Cerebellar nuclear complex (tissue), 1 donor: ENCODE results near the gene MRPL37.
"Not testable (repeated sequence)": the region's sequence is repeated elsewhere in the genome, so short reads cannot be mapped to it uniquely, and the experiment has no call there.

ENCODE experiments used
- DNase-seq, 2 experiments: peaks; one replicate each; lab custom pipeline; 2025; lab: John Stamatoyannopoulos, UW

MRPL37 gene

DNA sequence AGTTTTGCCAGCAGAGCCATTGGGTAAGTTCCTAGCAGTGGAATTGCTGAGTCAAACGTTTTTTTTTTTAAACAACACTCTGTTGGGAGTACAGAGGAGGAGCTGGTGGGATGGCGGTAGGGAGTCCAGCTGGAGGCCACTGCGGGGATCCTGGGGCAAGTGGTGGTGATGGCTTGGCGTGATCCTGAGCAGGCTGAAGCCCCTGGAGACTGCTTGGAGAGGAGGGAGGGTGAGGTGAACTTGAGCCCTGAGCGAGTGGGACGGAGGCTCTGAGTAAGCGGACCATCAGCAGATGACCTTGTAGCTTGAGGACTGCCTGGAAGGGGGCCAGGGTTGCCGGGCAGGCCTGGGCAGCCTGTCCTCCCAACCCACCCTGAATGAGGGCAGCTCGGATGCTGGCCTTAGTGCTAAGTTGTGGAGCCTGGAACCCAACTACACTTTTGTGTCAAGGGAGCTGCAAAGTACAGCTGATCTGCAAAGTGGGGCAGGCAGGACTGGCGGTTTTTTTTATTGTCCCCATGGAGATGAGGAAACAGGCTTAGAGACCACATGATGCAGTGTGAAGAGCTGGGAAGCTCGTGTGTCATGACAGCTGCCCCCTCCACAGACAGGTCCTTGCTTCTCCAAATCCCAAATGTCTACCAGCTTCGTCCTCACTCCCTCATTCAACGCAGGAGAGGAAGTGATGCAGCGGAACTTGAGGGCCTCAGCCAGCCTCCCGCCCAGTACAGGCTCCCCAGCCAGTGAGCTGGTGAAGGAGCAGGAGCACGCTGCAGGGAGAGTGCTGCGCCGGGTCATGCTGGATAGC, 20.2 kb downstream of the MRPL37 start:
- DNase-seq, result no peak

DNA sequence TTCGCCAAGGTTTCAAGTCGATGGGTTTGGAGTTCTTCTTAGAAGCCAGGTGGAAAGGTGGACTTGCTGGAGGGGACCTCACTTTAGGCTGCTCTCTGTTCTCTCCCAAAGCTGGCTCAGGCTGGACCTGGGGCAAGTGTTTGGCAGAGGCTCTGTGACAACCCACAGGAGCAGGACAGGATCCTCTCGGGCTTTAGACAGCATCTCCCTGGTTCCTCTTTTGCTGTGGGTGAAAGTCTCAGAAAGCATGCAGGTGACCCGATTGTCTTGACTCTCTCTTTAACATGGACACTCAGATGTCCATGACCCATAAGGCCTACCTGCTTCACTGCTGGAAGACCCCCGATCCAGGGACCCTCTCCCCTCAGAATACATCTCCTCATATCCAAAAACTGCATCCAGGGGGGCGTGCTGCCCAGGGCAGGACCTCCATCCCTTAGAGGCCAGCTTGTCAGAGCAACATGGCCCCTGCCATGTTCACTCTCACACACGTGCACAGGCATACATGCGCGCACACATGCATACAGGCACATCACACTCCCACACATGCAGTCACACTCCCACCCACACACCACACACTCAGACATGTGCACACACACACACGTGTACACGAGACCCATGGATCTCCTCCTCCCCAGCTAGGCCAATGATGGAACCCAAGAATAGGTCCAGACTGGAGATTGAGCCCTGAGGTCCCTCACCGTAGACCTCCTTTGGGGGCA, 21.3 kb downstream of the MRPL37 start:
- DNase-seq, result no peak

DNA sequence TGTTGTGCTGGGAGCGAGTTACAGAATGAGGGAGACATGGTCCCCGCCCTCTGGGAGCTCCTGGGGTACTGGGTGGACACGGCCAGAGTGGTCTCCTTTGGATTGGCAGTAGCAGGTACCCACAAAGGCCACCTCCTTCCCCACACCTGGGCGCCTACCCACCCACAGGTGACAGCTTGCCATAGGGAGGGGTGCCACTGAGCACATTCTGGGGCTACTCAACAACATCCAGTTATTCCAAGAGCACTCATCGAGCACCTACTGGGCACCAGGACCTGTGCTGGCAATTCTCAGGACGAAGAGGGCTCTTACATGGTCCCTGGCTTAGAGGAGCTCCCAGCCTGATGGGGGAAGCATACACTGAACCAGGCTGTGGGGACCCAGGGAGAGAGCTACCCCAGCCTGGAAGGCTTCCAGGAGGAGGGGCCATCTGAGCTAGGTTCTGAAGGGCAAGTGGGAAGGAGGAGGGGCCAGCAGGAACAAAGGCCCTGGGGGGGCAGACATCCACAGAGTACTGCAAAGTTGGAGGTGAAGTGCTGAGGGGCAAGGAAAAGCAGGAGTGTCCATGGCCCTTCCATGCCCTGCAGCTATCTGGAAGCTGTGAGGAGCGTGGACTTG, 22.0 kb downstream of the MRPL37 start:
- no peak for DNase-seq

DNA sequence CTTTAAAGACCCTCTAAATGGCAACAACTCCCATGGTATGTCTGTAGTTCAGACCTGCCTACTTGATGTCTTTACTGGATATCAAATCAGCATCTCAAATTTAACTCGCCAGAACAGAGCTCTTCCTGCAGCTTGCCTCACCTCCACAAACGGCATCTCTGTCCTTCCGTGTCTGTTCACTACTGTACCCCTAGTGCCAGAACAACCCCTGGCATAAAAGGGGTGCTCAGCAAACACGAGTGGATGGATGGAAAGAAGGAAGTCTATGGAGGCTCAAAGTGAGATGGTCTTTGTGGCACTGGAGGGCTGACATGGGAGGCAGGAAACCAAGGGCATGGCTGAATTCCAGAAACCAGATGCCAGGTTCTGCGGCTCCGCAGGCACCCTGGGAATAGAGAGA, 22.7 kb downstream of the MRPL37 start:
- no peak for DNase-seq

DNA sequence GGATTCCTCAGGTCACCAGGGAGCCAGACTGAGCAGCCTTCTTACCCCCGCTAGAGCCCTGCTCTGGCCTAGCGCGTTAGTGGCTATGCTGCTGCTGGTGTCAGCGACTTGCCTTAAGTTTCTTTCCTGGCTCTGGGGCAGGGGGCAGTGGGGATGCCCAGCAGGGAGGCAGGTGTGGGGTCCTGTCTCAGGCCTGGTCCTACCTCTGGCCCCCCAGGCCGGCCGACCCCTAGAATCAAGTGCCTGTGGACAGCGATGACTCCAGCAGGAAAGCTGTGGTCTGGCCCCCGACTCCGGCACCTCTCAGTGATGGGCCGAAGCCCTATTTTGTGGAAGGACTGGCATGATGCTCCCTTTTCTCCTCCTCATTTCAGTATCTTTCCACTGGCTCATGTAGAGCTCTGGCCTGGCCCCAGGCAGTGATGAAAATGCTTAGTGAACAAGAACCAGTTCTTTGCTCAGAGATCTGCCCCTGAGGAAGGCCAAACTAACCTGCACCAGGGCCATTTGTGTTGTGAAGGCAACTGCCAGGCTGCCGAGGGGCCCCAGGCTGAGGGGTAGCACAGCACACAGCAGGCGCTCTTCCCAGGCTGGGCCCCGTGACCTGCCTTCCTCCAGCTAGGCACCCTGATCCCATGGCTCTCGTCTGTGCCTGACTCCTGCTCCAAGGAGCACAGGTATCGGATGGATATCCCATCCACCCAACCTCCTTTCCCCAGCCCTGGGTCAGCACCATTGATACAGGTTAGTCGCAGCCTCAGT, 23.7 kb downstream of the MRPL37 start:
- no peak for DNase-seq

DNA sequence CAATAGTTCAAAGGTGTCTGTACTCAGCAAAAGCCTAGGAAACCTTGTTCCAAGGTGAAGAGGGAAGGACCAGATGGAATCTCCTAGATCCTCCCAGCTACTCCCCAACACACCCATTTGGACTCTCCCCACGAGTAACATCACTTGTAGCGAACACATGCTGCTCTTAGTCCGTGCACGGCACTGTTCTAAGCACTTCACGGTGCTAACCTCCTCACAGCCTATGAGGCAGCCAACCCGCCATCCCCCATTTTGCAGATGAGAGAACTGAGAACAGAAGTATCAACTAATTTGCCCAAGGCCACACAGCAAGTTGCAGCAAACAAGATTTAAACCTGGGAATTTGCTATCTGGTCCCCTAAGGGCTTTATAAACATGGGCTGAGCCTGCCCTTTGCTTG, 24.3 kb downstream of the MRPL37 start:
- DNase-seq, result no peak

DNA sequence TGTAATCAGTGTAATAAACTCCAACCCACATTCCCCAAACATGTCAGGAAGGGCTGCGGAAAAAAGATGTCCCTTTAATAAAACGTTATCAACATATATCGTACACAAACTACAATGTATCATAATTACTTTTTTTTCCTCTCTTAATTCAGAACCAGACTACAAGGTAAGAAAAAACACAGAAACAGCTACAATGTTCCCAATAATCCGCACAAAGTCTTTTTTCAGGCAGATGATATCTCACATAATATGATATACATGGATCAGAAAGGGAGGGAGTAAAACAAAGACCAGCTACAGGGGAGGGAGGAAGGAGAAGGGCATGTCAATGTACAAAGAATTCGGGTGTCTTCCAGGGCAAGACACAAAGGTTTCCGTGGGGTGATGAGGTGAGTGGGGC, 25.4 kb downstream of the MRPL37 start:
- no peak for DNase-seq

DNA sequence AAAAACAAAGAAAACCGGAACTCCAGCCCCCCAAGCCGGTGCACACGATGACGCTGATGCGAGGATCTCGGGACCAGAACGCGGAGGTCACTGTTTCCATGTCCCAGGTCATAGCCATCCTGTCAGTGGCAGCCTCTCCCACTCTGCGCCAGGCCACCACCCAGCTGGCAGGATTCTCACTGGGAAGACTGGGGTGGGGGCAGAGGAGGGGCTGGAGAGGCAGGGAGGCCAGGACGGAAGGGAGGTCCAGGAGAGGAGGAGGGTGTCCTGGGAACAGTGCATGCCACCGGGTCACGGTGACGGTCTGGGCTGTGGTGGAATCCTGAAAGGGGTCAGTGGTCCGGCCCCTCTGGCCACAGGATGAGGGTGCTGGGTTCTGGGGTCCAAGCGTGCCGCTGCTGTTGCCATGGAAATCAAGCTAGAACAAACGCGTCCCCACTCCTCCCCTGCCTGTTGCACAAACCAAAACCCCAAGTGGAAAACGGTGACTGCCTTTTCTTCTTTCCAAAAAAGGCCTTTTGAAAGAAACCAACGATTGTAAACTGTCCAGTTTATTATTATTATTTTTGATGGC, 26.1 kb downstream of the MRPL37 start:
- DNase-seq, result no peak

DNA sequence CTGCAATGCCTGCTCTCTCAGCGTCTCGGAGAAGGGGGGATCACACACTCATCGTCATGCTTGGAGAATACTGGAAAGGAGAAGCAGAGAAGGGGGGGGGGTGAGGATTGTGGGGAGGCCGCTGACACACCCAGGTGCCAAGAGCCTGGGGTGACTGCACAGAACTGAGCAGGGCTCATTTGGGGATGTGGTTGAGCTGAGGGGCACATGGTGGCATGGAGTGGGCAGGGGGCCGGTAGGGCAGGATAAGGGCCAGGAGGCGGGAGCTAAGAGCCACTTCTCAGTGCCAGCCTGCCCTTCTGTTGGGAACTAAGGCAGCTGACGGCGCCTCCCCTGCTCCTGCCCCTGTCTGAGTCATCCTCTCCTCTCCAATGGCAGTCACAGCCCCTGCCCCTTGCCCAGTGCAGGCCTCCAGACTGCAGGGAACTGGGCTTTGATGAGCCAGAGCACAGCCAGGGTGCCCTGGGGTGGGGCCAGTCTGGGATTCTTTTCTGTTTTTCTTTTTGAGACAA, 27.2 kb downstream of the MRPL37 start:
- DNase-seq, result no peak

DNA sequence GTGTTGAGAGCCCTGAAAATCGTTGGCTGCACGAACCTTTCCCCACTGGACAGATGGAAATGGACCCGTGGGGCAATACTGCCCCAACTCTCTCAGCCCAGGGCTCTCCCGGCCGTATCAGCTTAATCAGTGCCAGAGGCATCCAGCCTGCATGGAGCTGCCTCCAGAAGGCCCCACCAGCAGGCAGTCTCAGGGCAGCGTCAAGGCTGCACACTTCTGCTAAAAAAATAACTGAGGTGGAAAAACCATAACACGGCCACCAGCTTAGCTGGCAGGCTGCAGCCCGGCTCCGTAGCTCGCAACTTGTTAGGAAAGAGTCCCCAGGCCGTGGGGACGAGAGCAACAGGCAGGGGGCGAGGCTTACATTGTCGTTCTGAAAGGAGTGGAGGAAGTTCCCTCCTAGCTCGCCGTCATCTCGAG, 27.9 kb downstream of the MRPL37 start:
- peak in 1 of 2 experiments; percentile 31 for DNase-seq

DNA sequence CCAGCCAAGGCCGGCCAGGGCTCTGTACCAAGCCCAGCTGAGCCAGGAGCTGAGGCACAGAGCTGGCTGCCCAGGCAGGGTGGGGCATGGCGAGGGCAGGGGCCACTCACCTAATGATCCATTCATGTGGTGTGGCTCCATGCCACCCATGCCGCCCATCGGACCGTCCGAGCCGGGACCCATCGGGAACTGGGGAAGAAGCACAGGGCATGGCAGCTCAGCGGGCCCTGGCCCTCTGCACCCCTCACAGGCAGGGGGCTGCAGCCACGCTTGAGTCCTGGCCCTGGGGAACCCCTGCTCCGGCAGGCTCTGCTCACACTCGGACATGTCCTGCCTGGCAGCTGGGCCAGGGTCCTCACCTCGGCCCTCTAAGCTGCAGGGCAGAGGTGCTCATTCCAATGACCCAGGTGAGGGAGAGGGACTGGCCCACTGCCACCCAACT, 28.7 kb downstream of the MRPL37 start:
- no peak for DNase-seq

DNA sequence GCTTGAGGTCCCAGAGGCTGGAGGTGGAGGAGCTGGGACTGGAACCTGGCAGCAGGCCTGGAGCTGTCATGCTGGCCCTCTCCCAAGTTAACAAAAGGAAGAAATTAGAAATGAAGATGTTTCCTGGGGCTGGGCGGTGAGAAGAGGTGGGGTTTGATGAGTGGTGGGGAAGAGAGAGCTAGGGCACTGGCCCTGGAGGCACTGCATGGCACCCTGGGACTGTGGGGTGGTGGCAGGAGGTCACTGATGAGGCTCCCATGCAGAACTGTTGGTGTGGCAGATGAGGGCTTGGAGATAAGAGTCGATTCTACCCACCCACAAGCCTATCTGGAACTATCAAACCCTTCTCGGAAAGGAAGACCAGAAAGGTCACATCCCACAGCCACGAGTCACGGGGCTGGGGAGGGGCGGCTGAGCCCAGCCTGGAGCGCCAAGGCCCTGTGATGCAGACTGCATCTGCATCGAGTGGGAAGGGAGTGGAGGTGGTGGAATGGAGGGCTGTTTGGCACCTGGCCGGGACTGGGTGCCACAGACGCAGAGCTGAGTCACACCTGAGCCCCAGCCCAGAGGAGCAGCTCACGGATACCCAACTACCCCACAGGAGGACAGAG, 29.4 kb downstream of the MRPL37 start:
- DNase-seq, result no peak

DNA sequence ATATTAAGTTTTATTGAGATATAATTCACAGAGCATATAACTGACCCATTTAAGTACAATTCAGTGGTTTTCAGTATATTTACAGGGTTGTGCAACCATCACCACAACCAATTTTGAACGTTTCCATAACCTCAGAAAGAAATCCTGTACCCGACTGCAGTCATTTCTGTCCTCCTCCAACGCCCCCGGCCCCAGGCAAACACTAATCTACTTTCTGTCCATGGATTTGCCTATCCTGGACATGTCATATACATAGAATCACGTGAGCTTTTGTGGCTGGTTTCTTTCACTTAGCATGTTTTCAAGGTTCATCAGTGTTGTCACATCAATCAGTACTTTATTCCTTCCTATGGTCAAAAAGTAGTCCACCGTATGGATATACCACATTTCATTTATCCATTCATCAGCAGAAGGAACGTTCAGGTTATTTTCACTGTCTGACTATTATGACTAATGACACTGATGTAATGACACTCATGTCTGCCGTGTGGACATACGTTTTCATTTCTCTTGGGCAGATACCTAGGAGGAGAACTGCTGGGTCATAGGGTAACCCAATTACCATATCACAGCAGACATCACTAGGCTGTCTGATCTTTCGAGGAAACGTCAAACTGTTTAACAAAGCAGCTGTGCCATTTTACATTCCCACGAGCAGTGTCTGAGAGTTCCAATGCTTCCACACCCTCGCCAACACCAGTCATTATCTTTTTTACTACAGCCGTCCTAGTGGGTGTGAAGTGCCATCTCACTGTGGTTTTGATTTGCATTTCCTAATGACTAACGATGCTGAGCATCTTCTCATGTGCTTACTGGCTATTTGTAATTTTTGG, 30.8 kb downstream of the MRPL37 start:
- DNase-seq, result no peak

DNA sequence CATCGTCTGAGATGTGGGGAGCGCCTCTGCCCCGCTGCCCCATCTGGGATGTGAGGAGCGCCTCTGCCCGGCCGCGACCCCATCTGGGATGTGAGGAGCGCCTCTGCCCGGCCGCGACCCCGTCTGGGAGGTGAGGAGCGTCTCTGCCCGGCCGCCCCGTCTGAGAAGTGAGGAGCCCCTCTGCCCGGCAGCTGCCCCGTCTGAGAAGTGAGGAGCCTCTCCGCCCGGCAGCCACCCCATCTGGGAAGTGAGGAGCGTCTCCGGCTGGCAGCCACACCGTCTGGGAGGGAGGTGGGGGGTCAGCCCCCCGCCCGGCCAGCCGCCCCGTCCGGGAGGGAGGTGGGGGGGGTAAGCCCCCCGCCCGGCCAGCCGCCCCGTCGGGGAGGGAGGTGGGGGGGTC, 33.2 kb downstream of the MRPL37 start:
- DNase-seq, result not testable (repeated sequence)

DNA sequence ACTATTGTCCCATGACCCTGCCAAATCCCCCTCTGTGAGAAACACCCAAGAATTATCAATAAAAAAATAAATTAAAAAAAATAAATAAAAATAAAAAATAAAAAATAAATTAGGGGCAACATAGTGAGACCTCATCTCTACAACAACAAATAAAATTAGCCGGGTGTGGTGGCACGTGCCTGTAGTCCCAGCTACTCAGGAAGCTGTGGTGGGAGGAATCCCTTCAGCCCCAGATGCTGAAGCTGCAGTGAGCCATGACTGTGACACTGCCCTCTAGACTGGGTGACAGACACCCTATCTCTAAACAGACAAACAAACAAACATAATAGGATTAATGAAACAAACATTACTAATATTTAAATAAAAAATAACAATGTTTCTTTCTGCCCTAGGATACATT, 34.3 kb downstream of the MRPL37 start:
- no peak for DNase-seq

DNA sequence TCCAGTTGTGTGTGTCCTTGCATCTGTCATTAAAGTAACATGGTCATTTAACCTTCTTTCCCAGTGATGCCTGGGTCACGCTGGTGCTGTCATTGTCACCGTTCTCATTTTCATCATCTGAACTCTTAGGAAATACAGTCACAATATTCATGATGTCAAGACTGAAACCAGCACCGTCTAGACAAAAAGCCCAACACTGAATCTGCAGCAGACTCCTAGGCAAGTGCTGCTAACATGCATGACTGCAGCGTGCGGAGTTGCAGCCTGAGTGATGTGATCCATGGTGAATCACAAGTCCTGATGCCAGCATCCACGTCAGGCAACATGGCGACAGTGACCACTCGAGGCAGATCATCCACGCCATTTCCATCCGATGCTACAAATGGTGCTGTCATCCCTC, 37.6 kb downstream of the MRPL37 start:
- DNase-seq, result no peak

DNA sequence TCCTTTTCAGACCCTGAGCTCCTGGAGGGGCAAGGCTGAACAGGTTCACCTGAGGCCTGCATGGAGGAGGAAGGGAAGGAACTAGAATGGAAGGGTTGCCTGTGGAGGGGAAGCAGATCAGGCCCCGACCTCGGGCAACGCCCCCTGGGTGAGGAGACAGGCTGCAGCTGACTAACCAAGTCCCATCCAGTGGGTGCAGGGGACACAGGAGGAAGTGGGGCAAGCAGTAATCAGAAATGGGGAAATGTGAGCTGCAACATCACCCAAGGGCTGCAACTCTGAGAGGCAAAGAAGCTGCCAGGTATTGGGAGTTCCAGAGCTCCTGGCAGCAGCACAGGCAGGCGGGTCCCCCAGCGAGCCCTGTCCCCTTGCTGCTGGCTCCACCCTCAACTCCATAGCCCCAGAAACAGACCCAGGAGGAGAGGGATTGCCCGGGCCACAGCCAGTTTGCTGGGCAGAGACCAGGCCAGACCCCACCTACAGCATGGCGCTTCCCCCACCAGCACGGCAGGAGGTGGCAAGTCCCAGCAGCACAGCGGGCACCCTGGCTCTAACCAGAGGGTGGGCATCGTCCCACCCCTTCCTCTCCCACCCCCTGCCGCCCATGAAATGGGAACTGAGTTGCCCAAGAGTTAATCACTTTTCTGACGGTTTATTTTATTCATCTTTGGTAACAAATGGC, 38.5 kb downstream of the MRPL37 start:
- no peak for DNase-seq

DNA sequence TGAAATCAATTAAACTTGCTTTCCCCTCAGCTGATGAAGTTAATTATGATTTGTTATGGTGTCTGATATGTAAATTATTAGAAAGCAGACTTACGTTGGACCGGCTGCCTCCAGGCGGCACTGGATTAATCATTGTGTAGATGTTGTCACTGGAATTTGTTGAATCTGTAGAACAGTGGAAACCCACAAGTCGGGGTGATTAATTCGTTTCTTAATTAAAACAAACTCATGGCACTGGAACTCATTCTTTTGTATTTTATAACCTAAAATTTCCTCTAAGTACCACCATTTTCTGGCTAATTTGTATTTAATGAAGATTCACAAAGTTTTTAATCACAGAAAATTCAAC, 39.0 kb downstream of the MRPL37 start:
- DNase-seq, result no peak

DNA sequence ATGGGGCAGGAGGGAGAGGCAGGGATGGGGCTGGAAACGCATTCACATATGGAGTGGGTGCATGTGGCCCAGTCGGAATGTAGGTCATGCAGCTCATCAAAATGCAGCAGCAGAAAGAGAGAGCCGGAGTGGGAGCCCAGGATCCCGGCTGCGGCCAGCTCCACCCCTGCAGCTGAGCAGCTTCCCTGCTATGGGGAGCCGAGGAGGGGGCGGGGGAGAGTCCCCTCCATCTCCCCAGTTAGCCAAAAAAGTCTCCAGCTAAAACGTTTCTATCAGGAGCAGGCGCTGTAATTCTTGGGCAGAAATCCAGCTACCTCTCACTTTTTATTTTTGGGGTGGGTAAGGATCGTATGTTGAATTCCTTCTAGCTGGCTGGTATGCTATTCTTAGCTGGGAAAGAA, 39.7 kb downstream of the MRPL37 start:
- no peak for DNase-seq
